Adrenal gland (tissue), 5 donors: ENCODE data around the gene ACTN1.

Source experiments
- POLR2A ChIP-seq, 2 donors: fragments of 450-650 bp; IDR thresholded peaks; one replicate each; pipeline ENCODE4 v1.6.1; 2017; ENCODE audit warnings: antibody characterized with exemption in 2 of 2, mild to moderate bottlenecking in 2 of 2, moderate library complexity in 1 of 2
- TF ChIP-seq, protein P1 (sequence below), 6 experiments: fragments of 450-650 bp in 4 of 6; fragments of 200-600 bp in 2 of 6; sonication (generic) in 1 of 6; IDR thresholded peaks; 1 replicate in 5 of 6; 2 replicates in 1 of 6; pipeline versions ENCODE4 v1.5.1 to v1.8.0; 2016 to 2021; ENCODE audit warnings: antibody characterized with exemption in 6 of 6, mild to moderate bottlenecking in 2 of 6, moderate library complexity in 1 of 6
- donor health status: DM: no; HTN: no; CAD: no.

- TF ChIP-seq, protein P1, sequence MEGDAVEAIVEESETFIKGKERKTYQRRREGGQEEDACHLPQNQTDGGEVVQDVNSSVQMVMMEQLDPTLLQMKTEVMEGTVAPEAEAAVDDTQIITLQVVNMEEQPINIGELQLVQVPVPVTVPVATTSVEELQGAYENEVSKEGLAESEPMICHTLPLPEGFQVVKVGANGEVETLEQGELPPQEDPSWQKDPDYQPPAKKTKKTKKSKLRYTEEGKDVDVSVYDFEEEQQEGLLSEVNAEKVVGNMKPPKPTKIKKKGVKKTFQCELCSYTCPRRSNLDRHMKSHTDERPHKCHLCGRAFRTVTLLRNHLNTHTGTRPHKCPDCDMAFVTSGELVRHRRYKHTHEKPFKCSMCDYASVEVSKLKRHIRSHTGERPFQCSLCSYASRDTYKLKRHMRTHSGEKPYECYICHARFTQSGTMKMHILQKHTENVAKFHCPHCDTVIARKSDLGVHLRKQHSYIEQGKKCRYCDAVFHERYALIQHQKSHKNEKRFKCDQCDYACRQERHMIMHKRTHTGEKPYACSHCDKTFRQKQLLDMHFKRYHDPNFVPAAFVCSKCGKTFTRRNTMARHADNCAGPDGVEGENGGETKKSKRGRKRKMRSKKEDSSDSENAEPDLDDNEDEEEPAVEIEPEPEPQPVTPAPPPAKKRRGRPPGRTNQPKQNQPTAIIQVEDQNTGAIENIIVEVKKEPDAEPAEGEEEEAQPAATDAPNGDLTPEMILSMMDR (IDR thresholded peaks at IDR 0.05) = no peak
- TF ChIP-seq POLR2A (IDR thresholded peaks at IDR 0.05) = no peak
Measured at GRCh38 chr14:68977180-68977717, 1.9 kb downstream of the ACTN1 start.
